Chondrocyte (in vitro differentiated cells): ENCODE data around the gene THBS4. TPM values are rescaled to one million over a fixed set of nuclear protein-coding genes. Genes with fewer than 3 reads are reported as not detected.
A peak's percentile ranks its signal among the peaks of the same experiment; 100 is the strongest.

Experiments used
- DNase-seq: peaks from one replicate; pipeline ENCODE4 v3.0.0; 2021; ENCODE audit warnings: mixed read lengths, low spot score
- H3K27ac Mint-ChIP-seq: one replicate; pipeline ENCODE4 v1.8.0; 2021; ENCODE audit warnings: mild to moderate bottlenecking, moderate library complexity, mixed read lengths; ENCODE audit not compliant: unreplicated experiment
- H3K27me3 Mint-ChIP-seq: 2 replicates; pipeline ENCODE4 v1.8.0; 2021; ENCODE audit warnings: low read depth, mixed read lengths
- H3K36me3 Mint-ChIP-seq: 2 replicates; pipeline ENCODE4 v1.8.0; 2021; ENCODE audit warnings: low read depth, mixed read lengths
- H3K4me1 Mint-ChIP-seq: 2 replicates; pipeline ENCODE4 v1.8.0; 2021; ENCODE audit warnings: low read depth, mild to moderate bottlenecking, mixed read lengths
- H3K4me3 Mint-ChIP-seq: one replicate; pipeline ENCODE4 v1.8.0; 2021; ENCODE audit warnings: mild to moderate bottlenecking, moderate library complexity, mixed read lengths; ENCODE audit not compliant: unreplicated experiment
- H3K9me3 Mint-ChIP-seq: 2 replicates; pipeline ENCODE4 v1.8.0; 2021; ENCODE audit warnings: low read depth, mixed read lengths
- CTCF ChIP-seq: fragments of 200-600 bp; sonication (generic); IDR thresholded peaks from 2 replicates; pipeline ENCODE4 v1.5.0; 2021; ENCODE audit warnings: antibody characterized with exemption, mild to moderate bottlenecking, moderate library complexity
- long read RNA-seq: library from polyadenylated mRNA; stranded (forward); transcript quantifications from one replicate; pipeline ENCODE4 v2.0.0, GENCODE V29; 2021
- total RNA-seq: library from RNA; stranded (reverse); gene quantifications from 3 replicates; pipeline ENCODE4 v1.2.1, GENCODE V29; 2021

The THBS4 gene
- total RNA-seq, result 0.28 to 1.6 TPM (median 0.75 TPM) in 3 replicates
- long read RNA-seq, partial matches to known transcripts, result 0 of 3 reads
- long read RNA-seq, other reads (novel, unspliced or antisense), result 3 of 3 reads

GRCh38 chr5:80034962-80035821, at the start of gene THBS4:
TSS of gene THBS4 (plus strand) at chr5:80035348. CDS start at chr5:80035538, 190 bp downstream.
- peaks cover 2% of the 10 kb centered on the region for H3K9me3 Mint-ChIP-seq
- no peak for TF ChIP-seq CTCF
- peaks cover 71% of the 10 kb centered on the region for H3K27me3 Mint-ChIP-seq
- H3K4me1 Mint-ChIP-seq, result peaks cover 9% of the 10 kb centered on the region
- peaks cover 6% of the 10 kb centered on the region for H3K36me3 Mint-ChIP-seq
- H3K27ac Mint-ChIP-seq, result no peak within 1 kb of the TSS
- no peak for DNase-seq
- peak within 1 kb of the TSS; percentile 62 for H3K4me3 Mint-ChIP-seq

GRCh38 chr5:79986260-79986659, 48.9 kb upstream of the THBS4 start:
- H3K27me3 Mint-ChIP-seq, result no peaks in the 10 kb centered on the region
- no peaks in the 10 kb centered on the region for H3K9me3 Mint-ChIP-seq
- DNase-seq, result no peak
- no peak for TF ChIP-seq CTCF
- H3K4me3 Mint-ChIP-seq, result no peak overlapping the region
- H3K36me3 Mint-ChIP-seq, result peaks cover 19% of the 10 kb centered on the region
- H3K4me1 Mint-ChIP-seq, result peaks cover 10% of the 10 kb centered on the region
- H3K27ac Mint-ChIP-seq, result no peak overlapping the region

- no peak for DNase-seq
- no peak for TF ChIP-seq CTCF
- Mint-ChIP-seq H3K4me1 (peaks cover 18% of the 10 kb centered on the region), H3K36me3 (peaks cover 12% of the 10 kb centered on the region), H3K9me3 (no peaks in the 10 kb centered on the region), H3K27me3 (no peaks in the 10 kb centered on the region), H3K27ac (no peak overlapping the region), H3K4me3 (peak overlapping the region; percentile 85)
These were observed 44.9 kb upstream of the THBS4 start for GRCh38 chr5:79990205-79990597.

- peak within 1 kb of the TSS; percentile 85 for H3K27ac Mint-ChIP-seq
- no peaks in the 10 kb centered on the region for H3K27me3 Mint-ChIP-seq
- peak; percentile 17 for TF ChIP-seq CTCF
- H3K36me3 Mint-ChIP-seq, result peaks cover 9% of the 10 kb centered on the region
- H3K4me1 Mint-ChIP-seq, result peaks cover 18% of the 10 kb centered on the region
- peak within 1 kb of the TSS; percentile 85 for H3K4me3 Mint-ChIP-seq
- H3K9me3 Mint-ChIP-seq, result no peaks in the 10 kb centered on the region
- DNase-seq, result peak; percentile 93
These were observed 44.3 kb upstream of the THBS4 start, which contains the start of gene MTX3 for GRCh38 chr5:79990598-79991507. TSS of gene MTX3 (minus strand) at chr5:79991262. CDS start at chr5:79991238, 24 bp downstream.
